A549 treated with AZD9567 at 1 μM for 4 hours (cell line): Measurements from ENCODE around the gene ADAP1. TPM values are rescaled to one million over a fixed set of nuclear protein-coding genes. Genes with fewer than 3 reads are reported as not detected.

ENCODE experiments used
- total RNA-seq: library from RNA; stranded (reverse); fragments of 200-300 nt; extraction: Qiagen RNA extraction; gene quantifications from 5 replicates; pipeline ENCODE4 v1.2.3, GENCODE V29; 2022; ENCODE audit not compliant: insufficient read depth

Gene ADAP1, protein sequence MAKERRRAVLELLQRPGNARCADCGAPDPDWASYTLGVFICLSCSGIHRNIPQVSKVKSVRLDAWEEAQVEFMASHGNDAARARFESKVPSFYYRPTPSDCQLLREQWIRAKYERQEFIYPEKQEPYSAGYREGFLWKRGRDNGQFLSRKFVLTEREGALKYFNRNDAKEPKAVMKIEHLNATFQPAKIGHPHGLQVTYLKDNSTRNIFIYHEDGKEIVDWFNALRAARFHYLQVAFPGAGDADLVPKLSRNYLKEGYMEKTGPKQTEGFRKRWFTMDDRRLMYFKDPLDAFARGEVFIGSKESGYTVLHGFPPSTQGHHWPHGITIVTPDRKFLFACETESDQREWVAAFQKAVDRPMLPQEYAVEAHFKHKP
- 3.2 to 6.5 TPM (median 3.5 TPM) in 5 replicates for total RNA-seq

GRCh38 chr7:954330-955238 lies at the start of gene ADAP1:
Gene ADAP1 (minus strand): TSS chr7:954680. CDS start chr7:954477, 203 bp downstream.

DNA sequence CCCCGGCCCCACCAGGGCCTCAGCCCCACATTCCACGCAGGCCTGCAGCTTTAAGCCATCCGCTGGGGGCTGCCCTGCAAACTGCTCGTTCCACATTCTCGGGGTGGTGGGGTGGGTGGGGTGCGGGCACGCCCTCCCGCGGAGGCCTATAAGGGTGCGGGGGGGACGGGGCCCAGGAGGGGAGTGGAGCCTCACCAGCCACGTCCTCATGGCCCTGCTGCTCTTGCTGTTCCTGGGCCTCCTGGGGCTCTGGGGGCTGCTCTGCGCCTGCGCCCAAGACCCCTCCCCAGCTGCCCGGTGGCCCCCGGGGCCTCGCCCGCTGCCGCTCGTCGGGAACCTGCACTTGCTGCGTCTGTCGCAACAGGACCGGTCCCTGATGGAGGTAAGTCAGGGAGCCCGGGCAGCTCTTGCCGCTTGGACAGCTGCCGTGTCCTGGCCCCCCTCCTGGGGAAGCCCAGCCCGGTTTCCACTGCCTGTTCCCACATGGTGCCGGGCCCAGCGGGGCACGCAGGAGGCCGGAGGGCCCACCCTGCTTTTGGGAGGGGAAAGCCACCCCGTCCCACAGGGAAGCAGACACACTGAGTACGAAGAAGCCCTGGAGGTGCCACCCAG lies 28.6 kb upstream of the ADAP1 start, which contains the start of gene CYP2W1:
TSS of gene CYP2W1 (plus strand) at position 178 of the 612 bp plus-strand sequence. CDS start at position 209, 31 bp downstream.

DNA sequence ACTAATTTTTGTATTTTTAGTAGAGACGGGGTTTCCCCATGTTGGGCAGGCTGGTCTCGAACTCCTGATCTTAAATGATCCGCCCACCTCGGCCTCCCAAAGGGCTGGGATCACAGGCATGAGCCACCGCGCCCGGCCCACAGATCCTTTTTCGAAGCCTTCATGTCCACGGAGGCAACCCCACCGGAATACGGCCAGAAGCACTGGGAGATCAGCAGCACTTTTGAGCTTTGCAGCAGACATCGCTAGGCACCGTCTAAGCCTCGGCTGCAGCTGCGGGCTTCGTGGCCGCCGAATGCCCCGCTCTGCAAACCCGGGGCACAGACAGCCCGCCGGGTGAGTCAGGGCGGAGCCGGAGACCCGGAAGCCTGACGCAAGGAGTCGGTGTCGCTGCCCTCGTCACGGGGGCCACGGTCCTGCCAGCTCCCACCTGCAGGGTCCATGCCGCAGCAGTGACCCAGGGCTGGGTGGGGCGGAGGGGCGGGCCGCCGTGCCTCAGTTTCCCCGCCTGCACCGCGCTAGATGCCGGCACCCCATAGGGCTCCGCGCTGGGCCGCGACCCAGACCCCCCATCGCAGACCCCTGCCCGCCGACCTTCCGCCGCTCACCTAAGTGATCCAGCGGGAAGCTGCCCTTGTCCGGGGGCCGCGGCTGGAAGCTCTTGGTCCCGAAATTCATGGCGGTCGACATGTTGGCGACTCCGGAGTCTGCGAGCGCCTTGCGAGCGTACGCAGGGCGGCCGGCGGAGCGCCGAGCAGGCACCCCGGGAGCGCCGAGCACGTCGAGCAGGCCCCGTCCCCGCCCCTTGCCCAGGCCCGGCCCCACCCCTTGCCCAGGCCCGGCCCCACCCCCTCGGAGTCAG lies 20.6 kb upstream of the ADAP1 start, which contains the start of gene COX19:
TSS of gene COX19 (minus strand) at position 730 of the 862 bp plus-strand sequence. CDS start at position 690, 40 bp downstream.

GRCh38 chr7:876077-876971 lies 78.2 kb downstream of the ADAP1 start, which contains the start of gene GET4:
Gene GET4 (plus strand): TSS chr7:876554. CDS start chr7:876646, 92 bp downstream.

Other genes starting within 250 kb of the ADAP1 start
- 41.6 to 47.5 TPM (median 44.0 TPM) in 5 replicates for gene DNAAF5, start 228.0 kb downstream of the ADAP1 start, total RNA-seq
- 26.6 to 29.8 TPM (median 28.6 TPM) in 5 replicates for gene PRKAR1B, start 227.4 kb downstream of the ADAP1 start, total RNA-seq
- gene SUN1, start 122.2 kb downstream of the ADAP1 start, total RNA-seq: 63.6 to 101 TPM (median 95.8 TPM) in 5 replicates
- gene GET4, start 78.1 kb downstream of the ADAP1 start, total RNA-seq: 41.2 to 68.6 TPM (median 61.9 TPM) in 5 replicates
- gene COX19, start 20.9 kb upstream of the ADAP1 start, total RNA-seq: 5.8 to 6.5 TPM (median 6.0 TPM) in 5 replicates
- gene CYP2W1, start 28.5 kb upstream of the ADAP1 start, total RNA-seq: 0.05 TPM in 1 of 5 replicates, not detected in the others
- 1.8 to 2.8 TPM (median 2.3 TPM) in 5 replicates for gene GPR146, start 89.9 kb upstream of the ADAP1 start, total RNA-seq
- 1.0 to 2.0 TPM (median 1.2 TPM) in 5 replicates for gene GPER1, start 133.4 kb upstream of the ADAP1 start, total RNA-seq
- gene ZFAND2A, start 205.5 kb upstream of the ADAP1 start, total RNA-seq: 34.0 to 55.4 TPM (median 54.8 TPM) in 5 replicates